Mesothelial cell of epicardium (in vitro differentiated cells): Measurements from ENCODE around the gene ST6GALNAC2. TPM values are rescaled to one million over a fixed set of nuclear protein-coding genes. Genes with fewer than 3 reads are reported as not detected.
"Not testable (repeated sequence)": the region's sequence is repeated elsewhere in the genome, so short reads cannot be mapped to it uniquely, and the experiment has no call there.

Source experiments
- DNase-seq, 2 experiments: peaks; one replicate each; pipeline ENCODE4 v3.0.0; 2021; ENCODE audit warnings: low spot score in 2 of 2; ENCODE audit not compliant: unreplicated experiment in 2 of 2
- H3K27ac Mint-ChIP-seq: 2 replicates; pipeline ENCODE4 v1.8.0; 2021; ENCODE audit warnings: mixed read lengths
- H3K27me3 Mint-ChIP-seq: 2 replicates; pipeline ENCODE4 v1.8.0; 2021; ENCODE audit warnings: low read depth, mixed read lengths
- H3K36me3 Mint-ChIP-seq: 2 replicates; pipeline ENCODE4 v1.8.0; 2021; ENCODE audit warnings: mixed read lengths
- H3K4me1 Mint-ChIP-seq: 2 replicates; pipeline ENCODE4 v1.8.0; 2021; ENCODE audit warnings: mixed read lengths
- H3K4me3 Mint-ChIP-seq: 2 replicates; pipeline ENCODE4 v1.8.0; 2021; ENCODE audit warnings: mild to moderate bottlenecking, moderate library complexity, mixed read lengths
- H3K9me3 Mint-ChIP-seq: 2 replicates; pipeline ENCODE4 v1.8.0; 2021; ENCODE audit warnings: mixed read lengths
- total RNA-seq: library from RNA; stranded (reverse); gene quantifications from 3 replicates; pipeline ENCODE4 v1.2.1, GENCODE V29; 2021
- TF ChIP-seq, protein P1 (sequence below): fragments of 200-600 bp; sonication (generic); IDR thresholded peaks from one replicate; pipeline ENCODE4 v1.5.0; 2021; ENCODE audit warnings: antibody characterized with exemption; ENCODE audit not compliant: unreplicated experiment

ST6GALNAC2 gene
- total RNA-seq, 1 donor from 2014 or later: 1.3 TPM

DNA sequence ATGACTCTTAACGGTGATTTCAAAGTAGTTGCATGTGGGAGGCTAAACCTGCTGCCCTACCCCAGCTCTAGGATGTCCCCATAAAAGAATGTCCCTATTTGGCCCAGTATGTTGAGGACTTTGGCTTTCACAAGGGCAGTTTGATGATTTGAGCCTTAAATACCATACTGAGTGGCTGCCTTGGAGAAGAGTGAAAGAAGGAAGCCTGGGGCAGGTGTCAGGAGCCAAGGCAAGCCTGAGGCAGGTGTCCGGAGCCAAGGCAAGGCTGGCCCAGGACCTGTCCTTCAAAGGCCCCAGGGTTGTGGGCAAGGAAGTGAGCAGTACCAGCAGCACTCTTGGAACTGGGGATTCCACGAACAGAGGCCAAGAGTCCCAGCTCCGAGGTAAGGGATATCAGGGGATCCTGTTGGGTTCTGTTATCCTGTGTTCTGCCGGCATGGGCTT lies 18.6 kb downstream of the ST6GALNAC2 start:
- no peak for DNase-seq
- Mint-ChIP-seq H3K4me3 (no peak overlapping the region), H3K27me3 (no peaks in the 10 kb centered on the region), H3K4me1 (peaks cover 10% of the 10 kb centered on the region), H3K36me3 (peaks cover 18% of the 10 kb centered on the region), H3K9me3 (no peaks in the 10 kb centered on the region), H3K27ac (no peak overlapping the region)
- TF ChIP-seq, protein P1, sequence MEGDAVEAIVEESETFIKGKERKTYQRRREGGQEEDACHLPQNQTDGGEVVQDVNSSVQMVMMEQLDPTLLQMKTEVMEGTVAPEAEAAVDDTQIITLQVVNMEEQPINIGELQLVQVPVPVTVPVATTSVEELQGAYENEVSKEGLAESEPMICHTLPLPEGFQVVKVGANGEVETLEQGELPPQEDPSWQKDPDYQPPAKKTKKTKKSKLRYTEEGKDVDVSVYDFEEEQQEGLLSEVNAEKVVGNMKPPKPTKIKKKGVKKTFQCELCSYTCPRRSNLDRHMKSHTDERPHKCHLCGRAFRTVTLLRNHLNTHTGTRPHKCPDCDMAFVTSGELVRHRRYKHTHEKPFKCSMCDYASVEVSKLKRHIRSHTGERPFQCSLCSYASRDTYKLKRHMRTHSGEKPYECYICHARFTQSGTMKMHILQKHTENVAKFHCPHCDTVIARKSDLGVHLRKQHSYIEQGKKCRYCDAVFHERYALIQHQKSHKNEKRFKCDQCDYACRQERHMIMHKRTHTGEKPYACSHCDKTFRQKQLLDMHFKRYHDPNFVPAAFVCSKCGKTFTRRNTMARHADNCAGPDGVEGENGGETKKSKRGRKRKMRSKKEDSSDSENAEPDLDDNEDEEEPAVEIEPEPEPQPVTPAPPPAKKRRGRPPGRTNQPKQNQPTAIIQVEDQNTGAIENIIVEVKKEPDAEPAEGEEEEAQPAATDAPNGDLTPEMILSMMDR: no peak

DNA sequence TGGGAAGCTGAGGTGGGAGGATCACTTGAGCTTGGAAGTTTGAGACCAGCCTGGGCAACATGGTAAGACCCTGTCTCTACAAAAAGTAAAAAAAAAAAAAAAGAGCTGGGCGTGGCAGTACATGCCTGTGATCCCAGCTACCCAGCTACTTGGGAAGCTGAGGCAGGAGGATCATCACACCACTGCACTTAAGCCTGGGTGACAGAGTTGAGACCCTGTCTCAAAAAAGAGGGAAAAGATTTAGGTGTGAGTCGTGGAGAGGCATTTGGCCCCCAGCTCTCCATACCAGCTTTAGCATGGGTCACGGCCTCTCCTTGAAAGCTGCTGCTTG lies 19.1 kb downstream of the ST6GALNAC2 start:
- TF ChIP-seq, protein P1: no peak
- H3K9me3 Mint-ChIP-seq: no peaks in the 10 kb centered on the region
- peaks cover 22% of the 10 kb centered on the region for H3K36me3 Mint-ChIP-seq
- no peak overlapping the region for H3K4me3 Mint-ChIP-seq
- DNase-seq: no peak
- no peaks in the 10 kb centered on the region for H3K27me3 Mint-ChIP-seq
- H3K4me1 Mint-ChIP-seq: peaks cover 14% of the 10 kb centered on the region
- H3K27ac Mint-ChIP-seq: no peak overlapping the region

DNA sequence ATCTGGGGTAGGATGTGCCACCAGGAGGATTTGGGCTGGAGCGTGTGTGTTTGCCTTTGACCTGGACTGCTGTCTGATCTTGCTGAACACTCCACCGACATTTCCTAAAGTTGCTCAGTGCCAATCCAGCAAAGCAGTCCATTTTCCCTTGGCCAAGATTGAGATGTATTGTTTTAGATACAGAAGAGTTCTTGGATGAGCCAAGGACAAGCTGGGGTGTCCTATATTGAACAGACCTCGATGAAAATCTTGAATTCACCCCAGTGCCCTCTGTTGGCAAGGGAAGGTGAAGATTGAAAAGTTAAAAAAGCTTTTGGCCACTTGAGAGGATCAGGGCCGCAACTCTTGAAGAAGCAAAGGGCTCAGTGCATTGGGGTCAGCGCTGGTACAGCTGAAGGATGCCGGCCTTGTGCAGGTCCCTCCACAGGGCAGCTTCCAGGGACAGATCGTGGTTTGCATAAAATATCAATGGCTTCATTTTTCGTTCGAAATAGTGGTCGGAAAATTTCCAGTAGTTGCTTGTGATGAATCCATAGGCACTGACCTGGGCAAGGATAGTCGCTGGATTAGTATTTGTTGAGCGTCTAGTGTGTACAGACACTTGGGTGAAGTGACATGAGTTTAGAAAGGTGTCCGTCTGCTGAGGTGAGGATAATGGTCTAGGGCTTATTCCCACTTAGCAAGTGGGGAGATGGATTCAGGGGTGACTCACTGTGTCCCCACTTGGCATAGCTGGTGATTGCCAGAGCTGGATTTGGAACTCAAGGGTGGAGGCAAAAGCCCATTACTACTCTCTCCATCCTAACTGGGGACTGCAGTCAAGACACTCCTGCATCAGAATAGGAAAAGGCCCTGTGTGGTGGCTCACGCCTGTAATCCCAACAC lies 19.7 kb downstream of the ST6GALNAC2 start:
- no peak overlapping the region for H3K4me3 Mint-ChIP-seq

DNA sequence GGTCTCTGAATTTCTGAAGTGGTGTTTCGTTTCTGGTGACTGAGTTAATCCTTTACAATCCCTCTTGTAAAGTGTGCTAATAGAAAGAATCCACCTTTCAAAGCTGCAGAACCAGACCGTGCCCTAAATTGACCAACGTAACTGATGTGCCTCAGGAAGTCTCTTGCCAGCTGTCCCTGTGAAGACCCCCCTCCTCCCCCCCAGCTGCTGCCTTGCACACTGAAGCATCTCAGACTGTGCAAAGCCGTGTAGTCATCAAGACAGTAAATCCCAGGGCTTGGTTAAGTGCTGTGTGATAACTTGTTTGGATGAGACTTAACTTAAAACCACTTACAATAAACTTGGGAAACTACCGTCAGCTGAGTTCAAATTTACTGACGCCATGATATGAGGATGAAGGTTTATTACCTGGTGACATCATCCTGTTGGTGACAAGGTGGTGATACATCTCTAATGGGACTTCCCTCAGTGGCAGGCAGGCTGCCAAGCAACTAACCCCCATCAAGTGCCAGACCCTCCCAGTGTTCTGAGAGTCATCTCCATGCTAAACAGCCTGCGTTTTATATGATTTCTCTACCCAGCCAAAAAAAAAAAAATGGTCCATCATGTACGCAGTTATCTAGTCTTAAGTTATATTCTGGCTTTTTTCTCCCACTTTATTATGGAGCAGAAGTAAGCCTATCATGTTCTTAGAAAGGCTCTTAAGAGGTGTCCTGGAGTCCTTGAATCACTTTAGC lies 20.5 kb downstream of the ST6GALNAC2 start:
- peaks cover 24% of the 10 kb centered on the region for H3K36me3 Mint-ChIP-seq
- not testable (repeated sequence) for DNase-seq, H3K27me3 Mint-ChIP-seq, H3K9me3 Mint-ChIP-seq, H3K4me3 Mint-ChIP-seq
- peaks cover 29% of the 10 kb centered on the region for H3K4me1 Mint-ChIP-seq
- peak overlapping the region; percentile 73 for H3K27ac Mint-ChIP-seq

More for the DNA sequence above, 19.7 kb downstream of the ST6GALNAC2 start:
- Mint-ChIP-seq H3K27ac (peak overlapping the region; percentile 73), H3K4me1 (peaks cover 21% of the 10 kb centered on the region), H3K9me3 (no peaks in the 10 kb centered on the region), H3K36me3 (peaks cover 24% of the 10 kb centered on the region), H3K27me3 (no peaks in the 10 kb centered on the region)
- DNase-seq: no peak
- TF ChIP-seq, protein P1: no peak

DNA sequence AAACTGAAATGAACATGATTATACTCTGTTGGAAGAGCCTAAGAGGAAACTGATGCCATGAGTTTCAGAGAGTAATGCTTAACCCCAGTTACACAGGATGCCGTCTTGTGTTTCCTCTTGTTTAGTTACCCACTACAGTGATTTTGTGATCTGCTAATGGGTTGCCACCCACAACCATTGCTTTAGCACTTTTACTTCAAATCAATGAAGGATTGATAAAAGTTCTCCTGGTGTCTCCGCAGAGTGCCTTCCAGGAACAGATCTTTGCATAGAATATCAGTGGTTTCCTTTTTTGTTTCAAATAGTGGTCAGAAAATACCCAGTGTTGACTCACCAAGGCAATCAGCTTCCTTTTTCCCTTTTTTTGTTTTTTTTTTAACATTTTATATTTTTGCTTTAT lies 22.3 kb downstream of the ST6GALNAC2 start:
- DNase-seq, H3K9me3 Mint-ChIP-seq, H3K27ac Mint-ChIP-seq, H3K27me3 Mint-ChIP-seq, H3K4me3 Mint-ChIP-seq: not testable (repeated sequence)
- peaks cover 24% of the 10 kb centered on the region for H3K36me3 Mint-ChIP-seq
- H3K4me1 Mint-ChIP-seq: peaks cover 45% of the 10 kb centered on the region

DNA sequence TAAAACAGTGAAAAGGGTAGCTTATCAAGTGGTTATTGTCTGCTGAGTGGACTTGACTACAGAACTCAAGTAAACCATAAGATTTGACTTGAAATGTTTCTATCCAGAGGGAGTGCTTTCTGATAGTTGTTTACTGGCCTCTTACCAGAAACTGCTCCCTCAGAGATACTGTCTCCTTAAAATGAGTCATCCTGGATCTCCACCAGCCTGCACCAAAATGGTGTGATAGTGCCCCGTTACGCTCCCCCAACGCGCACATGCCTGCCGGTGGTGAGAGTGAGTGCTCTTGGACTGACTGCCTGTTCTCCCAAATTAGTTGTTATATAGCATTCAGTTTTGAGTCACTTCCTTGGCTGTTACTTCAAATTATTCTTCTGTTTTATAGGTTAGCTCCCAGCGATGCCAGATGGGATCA lies 22.9 kb downstream of the ST6GALNAC2 start:
- Mint-ChIP-seq H3K36me3 (peaks cover 24% of the 10 kb centered on the region), H3K27ac (peak overlapping the region; percentile 85), H3K9me3 (no peaks in the 10 kb centered on the region), H3K4me1 (peaks cover 47% of the 10 kb centered on the region), H3K27me3 (no peaks in the 10 kb centered on the region), H3K4me3 (no peak overlapping the region)
- TF ChIP-seq, protein P1: no peak
- no peak for DNase-seq
